Effector memory CD8-positive, alpha-beta T cell (primary cell): ENCODE measurements around the gene TYK2.

ENCODE experiments used
- ATAC-seq: fragments of 150-1000 bp; cut with Tn5 transposase; replicated peaks from 2 replicates; pipeline ENCODE4 v1.10.0; 2021; ENCODE audit warnings: mild to moderate bottlenecking, moderate library complexity
- DNase-seq, 3 experiments: peaks; one replicate each; pipeline ENCODE4 v3.0.0; 2021
- H3K27ac Mint-ChIP-seq, 2 donors: one replicate each; pipeline ENCODE4 v1.8.0; 2022; ENCODE audit warnings: mild to moderate bottlenecking in 2 of 2, mixed read lengths in 2 of 2, moderate library complexity in 2 of 2
- H3K27me3 Mint-ChIP-seq, 2 donors: one replicate each; pipeline ENCODE4 v1.8.0; 2022; ENCODE audit warnings: mixed read lengths in 2 of 2
- H3K36me3 Mint-ChIP-seq: one replicate; pipeline ENCODE4 v1.8.0; 2022; ENCODE audit warnings: mild to moderate bottlenecking, moderate library complexity, mixed read lengths; ENCODE audit not compliant: insufficient read depth
- H3K4me1 Mint-ChIP-seq, 2 donors: one replicate each; pipeline ENCODE4 v1.8.0; 2022; ENCODE audit warnings: low read depth in 2 of 2, mixed read lengths in 2 of 2
- H3K4me3 Mint-ChIP-seq, 2 donors: one replicate each; pipeline ENCODE4 v1.8.0; 2022; ENCODE audit warnings: mild to moderate bottlenecking in 2 of 2, mixed read lengths in 2 of 2, moderate library complexity in 2 of 2
- H3K9me3 Mint-ChIP-seq, 2 donors: one replicate each; pipeline ENCODE4 v1.8.0; 2022; ENCODE audit warnings: mixed read lengths in 2 of 2

TYK2 gene

GRCh38 chr19:10332965-10333757 is 47.2 kb downstream of the TYK2 start, which contains the start of gene RAVER1:
Gene RAVER1, minus strand, starts transcription at chr19:10333529. Its CDS starts 22 bp downstream, at chr19:10333507.
- Mint-ChIP-seq H3K4me1 (peaks cover 17 to 28% of the 10 kb centered on the region in 2 donors), H3K36me3 (peaks cover 70% of the 10 kb centered on the region), H3K27ac (peak within 1 kb of the TSS; percentile 91 to 95), H3K9me3 (no peaks in the 10 kb centered on the region), H3K27me3 (no peaks in the 10 kb centered on the region), H3K4me3 (peak within 1 kb of the TSS; percentile 94 to 95)
- ATAC-seq (peak; percentile 92), DNase-seq (peak; percentile 93 to 97 (median 95))

GRCh38 chr19:10332158-10332964 is 48.0 kb downstream of the TYK2 start:
- ATAC-seq (no peak), DNase-seq (no peak)
- H3K4me3 Mint-ChIP-seq: peak overlapping the region; percentile 94 to 95
- H3K9me3 Mint-ChIP-seq: no peaks in the 10 kb centered on the region
- H3K27ac Mint-ChIP-seq: peak overlapping the region; percentile 91 to 95
- peaks cover 16 to 28% of the 10 kb centered on the region in 2 donors for H3K4me1 Mint-ChIP-seq
- H3K27me3 Mint-ChIP-seq: no peaks in the 10 kb centered on the region
- H3K36me3 Mint-ChIP-seq: peaks cover 78% of the 10 kb centered on the region

GRCh38 chr19:10329555-10329954 is 50.8 kb downstream of the TYK2 start:
- Mint-ChIP-seq H3K4me3 (no peak overlapping the region), H3K9me3 (no peaks in the 10 kb centered on the region), H3K4me1 (peaks cover 16 to 25% of the 10 kb centered on the region in 2 donors), H3K27ac (peak overlapping the region in 1 of 2 donors; percentile 60), H3K27me3 (no peaks in the 10 kb centered on the region), H3K36me3 (peaks cover 86% of the 10 kb centered on the region)
- DNase-seq (no peak), ATAC-seq (no peak)

GRCh38 chr19:10328558-10329429 is 51.6 kb downstream of the TYK2 start:
- Mint-ChIP-seq H3K27ac (no peak overlapping the region), H3K36me3 (peaks cover 90% of the 10 kb centered on the region), H3K27me3 (no peaks in the 10 kb centered on the region), H3K9me3 (no peaks in the 10 kb centered on the region), H3K4me3 (no peak overlapping the region), H3K4me1 (peaks cover 12 to 21% of the 10 kb centered on the region in 2 donors)
- no peak for ATAC-seq
- DNase-seq: no peak

DNA sequence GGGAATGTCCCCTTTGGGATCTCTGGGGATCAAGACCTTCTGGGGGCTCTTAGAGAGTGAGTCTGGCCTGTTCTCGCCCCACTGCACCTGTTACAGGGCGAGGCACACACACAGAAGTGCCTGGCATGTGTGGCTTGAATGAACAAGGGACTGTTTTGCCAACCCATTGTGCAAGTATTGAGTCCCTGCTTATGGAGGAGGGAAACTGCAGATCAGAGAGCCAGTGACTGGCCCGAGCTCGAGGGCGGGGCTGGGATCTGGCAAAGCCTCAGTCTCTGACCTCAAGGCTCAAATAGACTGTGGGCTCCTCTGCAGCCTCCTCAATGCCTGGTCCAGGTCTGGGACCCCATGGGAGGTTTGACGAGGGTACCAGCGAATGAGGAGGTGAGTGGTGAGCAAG is 52.6 kb downstream of the TYK2 start:
- peaks cover 87% of the 10 kb centered on the region for H3K36me3 Mint-ChIP-seq
- ATAC-seq (no peak), DNase-seq (no peak)
- no peak overlapping the region for H3K4me3 Mint-ChIP-seq
- peaks cover 12% of the 10 kb centered on the region in 2 donors for H3K4me1 Mint-ChIP-seq
- no peak overlapping the region for H3K27ac Mint-ChIP-seq
- H3K9me3 Mint-ChIP-seq: no peaks in the 10 kb centered on the region
- no peaks in the 10 kb centered on the region for H3K27me3 Mint-ChIP-seq

DNA sequence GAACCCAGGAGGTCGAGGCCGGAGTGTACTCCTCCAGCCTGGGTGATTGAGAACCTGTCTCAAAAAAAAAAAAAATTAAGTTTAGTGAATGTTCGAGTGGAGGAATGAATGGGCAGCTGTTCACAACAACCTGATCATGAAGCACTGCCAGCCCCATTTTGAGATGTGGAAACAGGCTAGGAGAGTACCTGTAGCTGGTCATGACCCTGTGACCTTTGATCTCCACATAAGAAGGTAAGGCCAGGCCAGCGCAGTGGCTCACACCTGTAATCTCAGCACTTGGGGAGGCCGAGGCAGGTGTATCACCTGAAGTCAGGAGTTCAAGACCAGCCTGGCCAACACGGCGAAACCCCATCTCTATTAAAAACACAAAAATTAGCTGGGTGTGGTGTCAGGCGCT is 54.6 kb downstream of the TYK2 start:
- H3K27ac Mint-ChIP-seq: peak overlapping the region in 1 of 2 donors; percentile 49
- peaks cover 75% of the 10 kb centered on the region for H3K36me3 Mint-ChIP-seq
- H3K4me1 Mint-ChIP-seq: peaks cover 0 to 1% of the 10 kb centered on the region in 2 donors
- H3K9me3 Mint-ChIP-seq: no peaks in the 10 kb centered on the region
- no peak overlapping the region for H3K4me3 Mint-ChIP-seq
- ATAC-seq: no peak
- DNase-seq: no peak
- no peaks in the 10 kb centered on the region for H3K27me3 Mint-ChIP-seq

DNA sequence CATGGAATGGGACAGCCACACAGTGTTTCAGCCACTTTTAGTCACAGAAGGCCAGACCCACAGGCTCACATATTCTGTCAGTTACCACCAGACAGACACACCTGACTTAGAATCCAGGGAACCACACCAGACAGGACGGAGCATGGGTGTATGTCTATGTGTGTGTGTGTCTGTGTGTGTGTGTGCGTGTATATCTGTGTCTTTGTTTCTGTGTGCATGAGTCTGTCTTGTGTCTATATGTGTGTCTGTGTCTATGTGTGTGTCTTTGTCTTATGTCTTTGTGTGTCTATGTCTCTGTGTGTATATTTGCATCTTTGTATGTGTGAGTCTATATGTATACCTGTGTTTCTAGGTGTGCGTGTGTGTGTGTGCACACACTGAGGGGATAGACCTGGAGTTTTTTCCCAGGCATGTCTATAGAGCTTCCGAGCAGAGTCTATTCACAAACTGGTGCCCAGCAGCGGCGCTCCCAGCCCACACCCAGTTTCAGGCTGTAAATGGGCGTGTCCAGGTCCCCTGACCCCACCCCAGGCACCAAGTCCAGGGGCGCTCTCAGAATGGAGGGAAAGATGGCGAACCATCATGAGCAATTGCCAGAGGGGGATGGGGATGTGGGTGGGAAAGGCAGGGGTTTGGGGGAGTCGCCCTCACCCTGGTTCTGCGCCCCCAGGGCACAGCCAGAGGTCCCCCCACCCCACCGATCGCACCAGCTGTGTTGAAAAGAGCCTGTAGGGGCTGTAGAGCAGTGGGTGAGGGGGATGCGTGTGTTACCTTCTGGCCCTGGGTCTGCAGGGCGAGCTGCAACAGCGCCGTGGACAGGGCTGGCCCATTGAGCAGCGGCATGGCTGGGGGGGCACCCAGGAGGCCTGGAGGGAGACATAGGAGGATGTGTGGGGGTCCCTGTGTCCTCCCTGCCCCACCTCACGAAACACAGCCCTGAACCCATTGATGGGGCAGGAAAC is 58.2 kb downstream of the TYK2 start:
- peaks cover 68% of the 10 kb centered on the region for H3K36me3 Mint-ChIP-seq
- no peak overlapping the region for H3K27ac Mint-ChIP-seq

DNA sequence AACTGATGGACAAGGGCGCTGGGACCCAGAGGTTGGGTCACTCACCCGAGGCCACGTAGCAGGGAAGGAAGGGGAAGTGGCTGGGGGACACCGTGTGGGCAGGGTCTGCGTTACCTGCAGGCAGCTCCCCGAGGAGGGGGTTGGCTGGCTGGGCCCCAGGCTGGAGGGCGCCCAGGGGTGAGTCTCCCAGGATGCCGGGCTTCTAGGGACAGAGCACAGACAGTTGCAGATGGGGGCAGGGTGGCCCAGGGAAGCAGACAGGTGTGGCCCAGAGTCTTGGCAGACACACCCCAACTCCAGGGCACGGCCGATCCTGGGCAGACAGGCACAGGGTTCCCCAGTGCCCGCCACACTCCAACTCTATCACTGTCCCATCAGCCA is 59.0 kb downstream of the TYK2 start:
- Mint-ChIP-seq H3K36me3 (peaks cover 63% of the 10 kb centered on the region), H3K27me3 (no peaks in the 10 kb centered on the region), H3K4me3 (no peak overlapping the region), H3K4me1 (peaks cover 0 to 2% of the 10 kb centered on the region in 2 donors), H3K27ac (no peak overlapping the region), H3K9me3 (no peaks in the 10 kb centered on the region)
- DNase-seq (no peak), ATAC-seq (no peak)

More for the DNA sequence above, 58.2 kb downstream of the TYK2 start:
- H3K27me3 Mint-ChIP-seq: no peaks in the 10 kb centered on the region
- ATAC-seq (no peak), DNase-seq (no peak)
- H3K4me3 Mint-ChIP-seq: no peak overlapping the region
- H3K4me1 Mint-ChIP-seq: peaks cover 0 to 2% of the 10 kb centered on the region in 2 donors
- H3K9me3 Mint-ChIP-seq: no peaks in the 10 kb centered on the region

DNA sequence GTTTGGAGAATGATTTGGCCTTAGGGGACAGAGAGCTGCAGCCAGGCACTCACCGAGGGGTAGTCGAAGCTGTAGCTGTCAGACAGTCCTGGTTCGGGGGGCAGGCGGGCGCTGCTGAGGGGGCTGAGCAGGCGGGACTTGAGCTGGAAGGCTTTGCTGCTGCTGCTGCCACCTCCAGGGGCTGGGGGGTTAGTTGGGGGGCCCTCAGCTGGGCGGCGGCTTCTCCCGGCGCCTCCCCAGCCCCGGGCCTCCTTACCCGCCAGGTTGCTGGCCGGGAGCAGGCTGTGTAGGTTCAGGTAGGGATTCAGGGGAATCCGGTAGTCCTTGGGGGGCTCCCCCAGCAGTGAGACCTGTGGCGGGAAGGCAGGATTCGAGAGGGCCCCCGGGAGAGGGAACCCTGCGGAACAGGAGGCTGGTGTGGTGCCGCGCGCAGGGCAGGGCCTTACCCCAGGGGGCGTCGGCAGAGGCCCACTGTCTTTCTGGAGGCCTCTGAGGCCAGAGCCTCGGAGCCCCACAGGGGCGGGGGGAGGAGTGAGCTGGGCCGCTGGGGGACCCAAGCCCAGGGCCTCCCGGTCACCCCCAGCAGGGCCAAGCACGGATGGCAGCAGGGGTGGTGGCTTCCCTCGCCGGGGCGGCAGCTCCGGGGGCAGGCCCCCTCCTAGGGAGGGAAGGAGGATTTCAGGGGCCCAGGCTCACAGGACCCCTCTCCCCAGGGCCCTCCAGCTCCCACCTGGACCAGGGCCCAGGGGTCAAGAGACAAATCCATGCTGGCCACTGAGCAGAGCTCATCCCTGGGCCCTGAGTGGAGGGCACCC is 59.6 kb downstream of the TYK2 start:
- no peaks in the 10 kb centered on the region for H3K9me3 Mint-ChIP-seq
- H3K27ac Mint-ChIP-seq: no peak overlapping the region
- no peaks in the 10 kb centered on the region for H3K27me3 Mint-ChIP-seq
- H3K36me3 Mint-ChIP-seq: peaks cover 57% of the 10 kb centered on the region
- no peak overlapping the region for H3K4me3 Mint-ChIP-seq
- no peak for ATAC-seq
- peaks cover 3 to 5% of the 10 kb centered on the region in 2 donors for H3K4me1 Mint-ChIP-seq
- no peak for DNase-seq

DNA sequence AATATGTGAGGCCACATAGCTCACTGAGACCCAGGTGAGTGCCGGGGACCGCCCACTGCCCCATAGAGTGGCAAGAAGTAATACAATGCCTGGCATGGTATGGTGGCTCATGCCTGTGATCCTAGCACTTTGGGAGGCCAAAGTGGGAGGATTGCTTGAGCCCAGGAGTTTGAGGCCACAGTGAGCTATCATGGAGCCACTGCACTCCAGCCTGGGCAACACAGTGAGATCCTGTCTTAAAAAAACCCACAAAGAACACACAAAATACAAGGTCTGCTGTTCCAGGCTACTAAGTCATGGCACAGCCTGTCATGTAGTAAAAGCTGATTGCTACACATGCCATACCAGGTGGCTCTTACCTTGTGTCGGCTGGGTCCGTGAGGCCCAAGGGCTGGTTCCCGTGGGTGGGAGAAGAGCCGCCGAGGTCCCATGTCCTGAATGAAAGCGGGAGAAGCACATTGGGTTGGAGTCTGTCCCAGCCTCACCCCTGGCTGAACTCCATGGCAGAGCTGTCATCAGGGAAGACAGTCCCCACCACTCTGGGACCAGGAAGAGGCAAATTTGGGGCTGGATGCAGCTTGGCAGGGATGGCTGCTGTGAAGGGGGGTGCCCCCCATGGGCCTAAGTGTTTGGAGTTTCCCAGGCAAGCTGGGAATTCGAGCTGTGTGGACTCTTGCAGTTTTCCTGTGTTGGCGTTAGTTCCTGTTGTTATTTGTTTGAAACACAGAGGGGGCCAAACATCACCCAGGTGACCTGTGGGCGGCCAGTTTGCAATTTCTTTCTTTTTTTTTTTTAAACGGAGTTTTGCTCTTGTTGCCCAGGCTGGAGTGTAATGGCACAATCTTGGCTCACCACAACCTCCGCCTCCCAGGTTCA is 61.3 kb downstream of the TYK2 start:
- peak overlapping the region in 1 of 2 donors; percentile 92 for H3K27ac Mint-ChIP-seq
- ATAC-seq (no peak), DNase-seq (no peak)
- H3K36me3 Mint-ChIP-seq: peaks cover 39% of the 10 kb centered on the region
- H3K9me3 Mint-ChIP-seq: no peaks in the 10 kb centered on the region
- no peak overlapping the region for H3K4me3 Mint-ChIP-seq
- H3K4me1 Mint-ChIP-seq: peaks cover 12 to 13% of the 10 kb centered on the region in 2 donors
- H3K27me3 Mint-ChIP-seq: no peaks in the 10 kb centered on the region

DNA sequence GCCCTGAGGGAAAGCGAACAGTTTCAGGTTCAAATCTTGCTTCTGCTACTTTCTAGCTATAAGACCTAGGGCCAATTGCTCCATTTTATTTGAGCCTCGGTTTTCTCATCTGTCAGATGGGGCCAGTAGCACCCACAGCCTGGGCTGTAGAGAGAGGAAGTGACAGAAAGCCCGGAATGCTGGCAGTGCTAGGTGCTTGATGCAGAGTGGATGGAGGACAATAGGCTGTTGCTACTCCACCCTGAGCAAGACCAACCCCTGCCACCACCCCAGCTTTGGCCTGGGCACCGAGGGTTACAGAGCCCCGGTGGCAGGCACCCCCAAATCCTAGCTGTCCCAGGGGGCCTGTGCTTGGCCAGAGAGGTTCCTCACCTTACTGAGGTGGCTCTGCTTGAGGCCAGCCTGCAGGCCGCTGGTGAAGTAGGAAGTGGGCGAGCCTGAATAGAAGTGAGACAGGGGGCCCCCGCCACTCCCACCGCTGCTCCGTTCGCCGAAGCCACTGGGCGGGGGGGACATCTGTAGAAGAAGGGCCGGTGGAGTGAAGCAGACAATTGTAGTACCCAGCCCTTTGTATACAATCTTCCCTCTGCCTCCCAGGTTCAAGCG is 62.4 kb downstream of the TYK2 start:
- peaks cover 31% of the 10 kb centered on the region for H3K36me3 Mint-ChIP-seq
- no peak for DNase-seq
- no peak overlapping the region for H3K4me3 Mint-ChIP-seq
- H3K27ac Mint-ChIP-seq: no peak overlapping the region
- no peak for ATAC-seq
- H3K27me3 Mint-ChIP-seq: no peaks in the 10 kb centered on the region
- peaks cover 12 to 13% of the 10 kb centered on the region in 2 donors for H3K4me1 Mint-ChIP-seq
- no peaks in the 10 kb centered on the region for H3K9me3 Mint-ChIP-seq
